Measurements from ENCODE around the gene PPIL1.

DNA sequence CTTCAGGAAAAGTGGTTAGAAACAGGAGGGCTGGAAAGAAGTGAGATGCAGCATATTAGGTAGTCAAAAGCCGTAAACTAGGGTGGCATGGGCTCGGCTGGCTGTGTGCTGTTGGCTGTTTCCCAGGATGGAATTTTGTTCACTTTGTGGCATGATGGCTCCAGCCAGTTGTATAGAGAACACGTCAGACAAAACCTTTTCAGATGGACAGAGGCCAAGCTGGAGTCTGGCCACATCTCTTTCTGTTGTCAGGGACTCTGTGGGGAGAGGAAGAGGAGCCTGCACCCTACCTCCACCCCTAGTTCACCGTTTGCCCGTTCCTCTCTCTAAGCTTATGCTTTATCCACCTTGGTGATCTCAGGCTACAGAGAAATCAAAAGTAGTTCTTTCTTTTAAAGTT lies 33.2 kb upstream of the PPIL1 start:
- TF ChIP-seq, protein P1, sequence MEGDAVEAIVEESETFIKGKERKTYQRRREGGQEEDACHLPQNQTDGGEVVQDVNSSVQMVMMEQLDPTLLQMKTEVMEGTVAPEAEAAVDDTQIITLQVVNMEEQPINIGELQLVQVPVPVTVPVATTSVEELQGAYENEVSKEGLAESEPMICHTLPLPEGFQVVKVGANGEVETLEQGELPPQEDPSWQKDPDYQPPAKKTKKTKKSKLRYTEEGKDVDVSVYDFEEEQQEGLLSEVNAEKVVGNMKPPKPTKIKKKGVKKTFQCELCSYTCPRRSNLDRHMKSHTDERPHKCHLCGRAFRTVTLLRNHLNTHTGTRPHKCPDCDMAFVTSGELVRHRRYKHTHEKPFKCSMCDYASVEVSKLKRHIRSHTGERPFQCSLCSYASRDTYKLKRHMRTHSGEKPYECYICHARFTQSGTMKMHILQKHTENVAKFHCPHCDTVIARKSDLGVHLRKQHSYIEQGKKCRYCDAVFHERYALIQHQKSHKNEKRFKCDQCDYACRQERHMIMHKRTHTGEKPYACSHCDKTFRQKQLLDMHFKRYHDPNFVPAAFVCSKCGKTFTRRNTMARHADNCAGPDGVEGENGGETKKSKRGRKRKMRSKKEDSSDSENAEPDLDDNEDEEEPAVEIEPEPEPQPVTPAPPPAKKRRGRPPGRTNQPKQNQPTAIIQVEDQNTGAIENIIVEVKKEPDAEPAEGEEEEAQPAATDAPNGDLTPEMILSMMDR (IDR thresholded peaks at IDR 0.05; ENCODE audit: low read length), result no peak
- TF ChIP-seq EZH2 (optimal IDR thresholded peaks at IDR 0.05; ENCODE audit: low read depth, low read length) (no peak), EZH2phosphoT487 (IDR thresholded peaks at IDR 0.05; ENCODE audit: low read length) (no peak)

All from MM.1S (cell line).